SK-N-SH (cell line): ENCODE data around the gene XPA. TPM values are rescaled to one million over a fixed set of nuclear protein-coding genes. Genes with fewer than 3 reads are reported as not detected.

Experiments used
- GATA2 ChIP-seq: sonication (generic); formaldehyde crosslinking; IDR thresholded peaks from 2 replicates; pipeline ENCODE4 v1.5.0; 2020; ENCODE audit warnings: mild to moderate bottlenecking, missing genetic modification reagents
- JUND ChIP-seq: IDR thresholded peaks from 2 replicates; pipeline ENCODE4 v1.4.0; 2012
- MXI1 ChIP-seq: IDR thresholded peaks from 2 replicates; pipeline ENCODE4 v1.6.1; 2012; ENCODE audit warnings: mild to moderate bottlenecking, low read depth, low read length, improper control_type of control experiment
- TCF12 ChIP-seq: IDR thresholded peaks from 2 replicates; pipeline ENCODE4 v1.4.0; 2012
- ZBTB33 ChIP-seq: IDR thresholded peaks from 2 replicates; pipeline ENCODE4 v1.4.0; 2012; ENCODE audit warnings: low read depth, borderline replicate concordance
- polyA plus RNA-seq, 3 experiments: library from polyadenylated mRNA; depleted of rRNA; stranded (reverse); fragments of >200 nt; gene quantifications; 2 replicates each; pipeline ENCODE4 v1.2.3, GENCODE V29; 2012

The XPA gene
- polyA plus RNA-seq, 1 of the 3 experiments (the other 2 are of a cell fraction) = 3.3 TPM

GRCh38 chr9:97625620-97626019 lies 71.5 kb downstream of the XPA start (continued):
- TF ChIP-seq ZBTB33 (no peak), JUND (no peak), TCF12 (no peak), GATA2 (no peak), MXI1 (no peak)

Other genes starting within 250 kb of the XPA start
- gene TMOD1, start 195.7 kb downstream of the XPA start, polyA plus RNA-seq (2012; rRNA removed) = 0.54 and 1.6 TPM in 2 replicates
- 11.5 and 18.6 TPM in 2 replicates for gene TSTD2, start 64.0 kb downstream of the XPA start, polyA plus RNA-seq (2012; rRNA removed)
- gene NCBP1, start 63.5 kb downstream of the XPA start, polyA plus RNA-seq (2012; rRNA removed) = 11.3 and 15.6 TPM in 2 replicates
- gene FOXE1, start 155.9 kb upstream of the XPA start, polyA plus RNA-seq (2012; rRNA removed) = 0.03 and 0.08 TPM in 2 replicates
- gene TRMO, start 225.2 kb upstream of the XPA start, polyA plus RNA-seq (2012; rRNA removed) = 8.1 and 11.8 TPM in 2 replicates
- gene HEMGN, start 240.8 kb upstream of the XPA start, polyA plus RNA-seq (2012; rRNA removed) = not detected in 2 replicates